SU-DHL-6 (cell line): ENCODE results near the gene COMMD7.

ENCODE experiments used
- EZH2phosphoT487 ChIP-seq: fragments of 200-600 bp; sonication (generic), shearing (Covaris generic); conservative IDR thresholded peaks from 2 replicates; pipeline ENCODE4 v1.6.1; 2018; ENCODE audit warnings: mild to moderate bottlenecking, antibody characterized with exemption, low read length, moderate library complexity, mixed read lengths
- TF ChIP-seq, protein P1 (sequence below): fragments of 200-600 bp; sonication (generic); IDR thresholded peaks from one replicate; pipeline ENCODE4 v1.5.1; 2017; ENCODE audit warnings: antibody characterized with exemption, mild to moderate bottlenecking, low read length, moderate library complexity; ENCODE audit not compliant: insufficient read depth, poor library complexity, severe bottlenecking

GRCh38 chr20:32702706-32703425 is 40.4 kb downstream of the COMMD7 start:
- TF ChIP-seq, protein P1, sequence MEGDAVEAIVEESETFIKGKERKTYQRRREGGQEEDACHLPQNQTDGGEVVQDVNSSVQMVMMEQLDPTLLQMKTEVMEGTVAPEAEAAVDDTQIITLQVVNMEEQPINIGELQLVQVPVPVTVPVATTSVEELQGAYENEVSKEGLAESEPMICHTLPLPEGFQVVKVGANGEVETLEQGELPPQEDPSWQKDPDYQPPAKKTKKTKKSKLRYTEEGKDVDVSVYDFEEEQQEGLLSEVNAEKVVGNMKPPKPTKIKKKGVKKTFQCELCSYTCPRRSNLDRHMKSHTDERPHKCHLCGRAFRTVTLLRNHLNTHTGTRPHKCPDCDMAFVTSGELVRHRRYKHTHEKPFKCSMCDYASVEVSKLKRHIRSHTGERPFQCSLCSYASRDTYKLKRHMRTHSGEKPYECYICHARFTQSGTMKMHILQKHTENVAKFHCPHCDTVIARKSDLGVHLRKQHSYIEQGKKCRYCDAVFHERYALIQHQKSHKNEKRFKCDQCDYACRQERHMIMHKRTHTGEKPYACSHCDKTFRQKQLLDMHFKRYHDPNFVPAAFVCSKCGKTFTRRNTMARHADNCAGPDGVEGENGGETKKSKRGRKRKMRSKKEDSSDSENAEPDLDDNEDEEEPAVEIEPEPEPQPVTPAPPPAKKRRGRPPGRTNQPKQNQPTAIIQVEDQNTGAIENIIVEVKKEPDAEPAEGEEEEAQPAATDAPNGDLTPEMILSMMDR: no peak
- no peak for TF ChIP-seq EZH2phosphoT487
